Measurements from ENCODE around the gene TFCP2L1.
"Not testable (repeated sequence)": the region's sequence is repeated elsewhere in the genome, so short reads cannot be mapped to it uniquely, and the experiment has no call there.

Gene TFCP2L1

GRCh38 chr2:121242175-121242875 is 42.7 kb downstream of the TFCP2L1 start:
- DNase-seq (ENCODE audit: low spot score), result no peak

- no peak for DNase-seq (ENCODE audit: low spot score)
Observed at GRCh38 chr2:121241466-121241865, 43.5 kb downstream of the TFCP2L1 start.

GRCh38 chr2:121240436-121240835 is 44.6 kb downstream of the TFCP2L1 start:
- DNase-seq (ENCODE audit: low spot score), result no peak

GRCh38 chr2:121239969-121240368 is 45.0 kb downstream of the TFCP2L1 start:
- no peak for DNase-seq (ENCODE audit: low spot score)

GRCh38 chr2:121239471-121239870 is 45.5 kb downstream of the TFCP2L1 start:
- DNase-seq (ENCODE audit: low spot score), result no peak

GRCh38 chr2:121238828-121239227 is 46.2 kb downstream of the TFCP2L1 start:
- no peak for DNase-seq (ENCODE audit: low spot score)

- no peak for DNase-seq (ENCODE audit: low spot score)
Observed at GRCh38 chr2:121237980-121238665, 46.9 kb downstream of the TFCP2L1 start.

GRCh38 chr2:121237336-121237979 is 47.5 kb downstream of the TFCP2L1 start:
- no peak for DNase-seq (ENCODE audit: low spot score)

GRCh38 chr2:121236650-121237180 is 48.3 kb downstream of the TFCP2L1 start:
- no peak for DNase-seq (ENCODE audit: low spot score)

GRCh38 chr2:121236101-121236640 is 48.8 kb downstream of the TFCP2L1 start:
- DNase-seq (ENCODE audit: low spot score), result no peak

GRCh38 chr2:121235542-121235941 is 49.5 kb downstream of the TFCP2L1 start:
- no peak for DNase-seq (ENCODE audit: low spot score)

GRCh38 chr2:121234791-121235190 is 50.2 kb downstream of the TFCP2L1 start:
- DNase-seq (ENCODE audit: low spot score), result no peak

GRCh38 chr2:121234144-121234543 is 50.9 kb downstream of the TFCP2L1 start:
- no peak for DNase-seq (ENCODE audit: low spot score)

GRCh38 chr2:121233486-121234110 is 51.4 kb downstream of the TFCP2L1 start:
- no peak for DNase-seq (ENCODE audit: low spot score)

GRCh38 chr2:121232626-121233265 is 52.3 kb downstream of the TFCP2L1 start:
- no peak for DNase-seq (ENCODE audit: low spot score)

- DNase-seq (ENCODE audit: low spot score), result no peak
Observed at GRCh38 chr2:121231385-121232000, 53.5 kb downstream of the TFCP2L1 start.

GRCh38 chr2:121228521-121228920 is 56.5 kb downstream of the TFCP2L1 start:
- DNase-seq (ENCODE audit: low spot score), result no peak

- not testable (repeated sequence) for DNase-seq (ENCODE audit: low spot score)
Observed at GRCh38 chr2:121227381-121228144, 57.4 kb downstream of the TFCP2L1 start.

- DNase-seq (ENCODE audit: low spot score), result not testable (repeated sequence)
Observed at GRCh38 chr2:121225681-121226080, 59.3 kb downstream of the TFCP2L1 start.

- DNase-seq (ENCODE audit: low spot score), result no peak
Observed at GRCh38 chr2:121220995-121221394, 64.0 kb downstream of the TFCP2L1 start.
